GM19463 (cell line): ENCODE measurements around the gene RAI14.
A peak's percentile ranks its signal among the peaks of the same experiment; 100 is the strongest.

Source experiments
- ATAC-seq: cut with Tn5 transposase; IDR thresholded peaks from one replicate; pipeline ENCODE4 v1.9.1; 2021; ENCODE audit warnings: mild to moderate bottlenecking, moderate library complexity; ENCODE audit not compliant: unreplicated experiment

RAI14 gene

GRCh38 chr5:34844999-34845398, 188.9 kb downstream of the RAI14 start:
- no peak for ATAC-seq

- ATAC-seq: no peak
These were observed 190.9 kb downstream of the RAI14 start for GRCh38 chr5:34847056-34847455.

GRCh38 chr5:34847552-34847951, 191.4 kb downstream of the RAI14 start:
- no peak for ATAC-seq

GRCh38 chr5:34848230-34848629, 192.1 kb downstream of the RAI14 start:
- ATAC-seq: no peak

- no peak for ATAC-seq
These were observed 193.1 kb downstream of the RAI14 start for GRCh38 chr5:34849253-34849652.

DNA sequence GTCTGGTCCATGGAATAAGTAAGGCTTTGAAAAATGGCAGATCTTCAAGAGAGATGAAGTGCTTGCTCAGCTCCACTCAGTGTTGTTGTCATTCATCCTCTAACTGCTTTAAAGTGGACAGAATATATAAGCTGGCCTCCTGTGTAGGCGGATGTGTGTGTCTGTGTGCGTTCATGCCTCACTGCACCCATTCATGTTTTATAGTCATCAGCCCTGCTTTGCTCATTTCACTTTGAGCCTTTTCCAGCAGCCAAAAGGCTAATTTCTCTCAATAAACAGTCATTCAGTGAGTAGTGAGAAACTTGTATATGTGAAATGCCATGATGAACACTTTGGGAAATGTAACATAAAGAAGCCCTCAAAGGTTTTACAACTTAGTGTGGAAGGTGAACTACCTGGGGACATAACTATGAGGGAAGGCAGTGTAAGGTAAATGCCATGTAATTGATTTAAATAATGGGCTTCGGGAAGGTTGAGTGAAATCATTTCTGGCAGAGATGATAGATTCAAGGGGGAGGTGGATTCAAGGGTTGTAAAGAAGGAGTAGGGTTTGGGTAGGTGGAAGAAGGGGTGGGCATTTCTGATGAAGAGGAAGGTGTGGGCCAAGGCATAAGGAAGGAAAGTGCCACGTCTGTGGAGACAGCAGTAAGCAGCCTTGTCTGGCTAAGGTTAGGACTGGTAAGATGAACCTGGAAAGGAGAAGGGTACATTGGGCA, 198.5 kb downstream of the RAI14 start:
- peak; percentile 96 for ATAC-seq

GRCh38 chr5:34857161-34857560, 201.0 kb downstream of the RAI14 start:
- no peak for ATAC-seq

GRCh38 chr5:34857894-34858293, 201.8 kb downstream of the RAI14 start:
- no peak for ATAC-seq

DNA sequence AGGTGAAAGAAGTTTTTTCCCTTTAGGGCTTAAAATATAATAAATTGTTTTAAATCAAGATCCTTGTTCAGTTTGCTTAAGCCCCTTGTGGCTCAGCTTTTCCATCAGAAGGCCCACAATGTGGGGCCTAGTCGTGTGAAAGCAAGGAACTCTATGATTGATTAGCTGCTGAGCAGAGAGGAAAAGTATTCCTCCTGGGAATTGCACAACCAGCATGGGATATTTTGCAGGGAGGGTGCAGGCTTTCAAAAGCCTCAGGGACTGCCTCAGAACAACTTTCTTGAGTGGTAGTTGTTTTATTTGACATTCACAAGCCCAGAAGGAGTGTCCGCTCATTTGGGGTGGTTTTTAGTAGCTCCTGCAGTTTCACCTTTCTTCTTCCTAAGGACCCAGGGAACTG, 202.7 kb downstream of the RAI14 start:
- no peak for ATAC-seq

DNA sequence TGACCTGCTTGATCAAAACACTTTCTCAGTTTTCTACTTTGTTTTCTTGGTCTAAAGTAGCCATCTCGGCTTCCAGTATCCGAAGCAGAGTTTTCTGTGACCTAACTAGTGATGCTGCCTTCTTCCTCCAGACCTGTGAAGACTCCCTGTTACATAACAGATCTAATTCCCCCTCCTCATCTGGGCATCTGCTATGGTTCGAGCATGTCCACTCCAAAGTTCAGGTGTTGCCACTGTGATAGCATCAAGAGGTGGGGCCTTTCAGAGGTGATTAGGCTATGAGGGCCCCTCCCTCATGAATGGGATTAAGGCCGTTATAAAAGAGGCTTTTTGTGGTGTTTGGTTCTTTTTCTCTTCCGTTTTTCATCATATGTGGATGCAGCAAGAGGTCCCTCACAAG, 203.1 kb downstream of the RAI14 start:
- ATAC-seq: no peak

GRCh38 chr5:34863946-34864345, 207.8 kb downstream of the RAI14 start:
- ATAC-seq: no peak

- ATAC-seq: no peak
These were observed 209.0 kb downstream of the RAI14 start for GRCh38 chr5:34865091-34865490.

GRCh38 chr5:34866989-34867471, 210.9 kb downstream of the RAI14 start:
- no peak for ATAC-seq

DNA sequence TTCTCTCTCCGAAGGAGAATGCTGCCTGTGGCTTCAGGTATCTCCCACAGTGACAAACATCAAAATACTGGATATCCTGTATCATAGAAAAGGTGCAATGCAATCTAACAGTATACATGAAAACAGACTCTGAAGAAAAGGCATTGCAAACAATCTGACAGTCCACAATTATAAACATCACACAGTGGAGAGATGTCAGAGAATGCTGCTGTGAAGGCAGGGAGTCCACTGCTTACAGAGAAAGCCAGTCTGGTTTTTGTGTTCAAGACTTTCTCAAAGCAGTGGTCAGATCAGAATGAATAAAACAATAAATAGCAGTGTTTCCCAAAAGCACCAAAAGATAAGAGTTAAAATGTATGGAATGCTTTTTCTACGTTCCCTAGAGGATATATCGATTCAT, 211.5 kb downstream of the RAI14 start:
- ATAC-seq: no peak

DNA sequence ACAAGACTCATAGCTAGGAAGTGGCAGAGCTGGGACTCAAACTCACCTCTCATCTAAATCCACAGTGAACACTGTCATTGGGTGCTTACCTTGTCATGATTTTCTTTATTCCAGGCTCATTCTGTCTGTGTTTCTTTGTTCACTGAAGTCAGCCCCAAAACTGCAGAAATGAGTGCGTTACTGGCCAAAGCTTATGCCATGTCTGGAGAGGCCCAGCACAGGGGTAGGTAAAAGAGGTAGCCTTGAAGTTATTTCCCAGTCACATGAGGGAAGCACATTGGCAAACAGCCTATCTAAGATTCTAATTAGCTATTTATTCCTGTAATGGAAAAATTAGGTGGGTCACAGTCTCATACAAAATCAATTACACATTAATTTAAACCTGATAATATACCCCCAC, 212.7 kb downstream of the RAI14 start:
- no peak for ATAC-seq

- no peak for ATAC-seq
These were observed 213.1 kb downstream of the RAI14 start for GRCh38 chr5:34869256-34869655.

DNA sequence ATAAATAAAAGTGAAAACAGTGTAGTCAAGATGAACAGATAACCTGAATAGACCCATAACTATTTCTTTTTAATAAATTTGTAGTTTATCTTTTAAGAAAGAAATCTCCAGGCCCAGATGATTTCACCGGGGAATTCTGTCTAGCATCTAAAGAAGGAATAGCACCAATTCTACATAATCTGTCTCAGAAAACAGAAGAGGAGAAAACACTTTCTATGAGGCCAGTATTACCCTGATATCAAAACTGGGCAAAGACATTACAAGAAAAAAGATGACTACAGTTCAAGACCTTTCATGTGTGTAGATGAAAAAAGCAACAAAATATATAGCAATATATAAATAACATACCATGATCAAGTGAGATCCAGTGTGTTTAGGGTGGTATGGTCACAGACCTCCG, 214.3 kb downstream of the RAI14 start:
- ATAC-seq: no peak

- ATAC-seq: no peak
These were observed 220.1 kb downstream of the RAI14 start for GRCh38 chr5:34876275-34876674.

DNA sequence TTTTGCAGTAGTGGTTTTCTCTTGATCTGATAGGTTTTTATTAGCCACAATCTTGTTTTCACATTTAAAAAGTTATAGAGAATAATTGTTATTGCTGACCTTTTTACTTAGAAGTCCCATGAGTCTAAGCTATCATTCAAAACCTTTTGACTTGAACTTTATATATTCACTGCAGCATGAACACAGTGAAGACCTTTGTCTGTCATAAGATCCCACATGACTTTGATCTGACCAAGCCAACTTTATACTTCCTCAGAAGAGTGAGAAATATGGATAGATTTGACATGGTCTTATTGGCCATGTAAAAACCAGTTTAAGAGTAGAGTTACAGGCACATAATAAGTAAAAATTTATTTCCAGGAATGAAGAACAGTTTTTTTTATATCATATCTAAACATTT, 225.1 kb downstream of the RAI14 start:
- ATAC-seq: no peak
